Tibial nerve (tissue), 4 donors: ENCODE results near the gene LCN12.
A peak's percentile ranks its signal among the peaks of the same experiment; 100 is the strongest.

Experiments
- CTCF ChIP-seq, 5 experiments: fragments of 200-600 bp in 3 of 5; fragments of 450-650 bp in 2 of 5; sonication (generic) in 3 of 5; IDR thresholded peaks; one replicate each; pipeline ENCODE4 v1.5.1; 2016 to 2019; ENCODE audit warnings: antibody characterized with exemption in 5 of 5, mild to moderate bottlenecking in 3 of 5, moderate library complexity in 2 of 5
- EP300 ChIP-seq, 2 donors: sonication (generic); formaldehyde crosslinking; IDR thresholded peaks; one replicate each; pipeline ENCODE4 v1.6.1; 2017; ENCODE audit warnings: antibody characterized with exemption in 2 of 2, mild to moderate bottlenecking in 1 of 2
- POLR2A ChIP-seq, 2 donors: fragments of 450-650 bp; IDR thresholded peaks; one replicate each; pipeline ENCODE4 v1.6.1; 2017; ENCODE audit warnings: antibody characterized with exemption in 2 of 2, mild to moderate bottlenecking in 2 of 2, moderate library complexity in 2 of 2

- TF ChIP-seq CTCF (IDR thresholded peaks at IDR 0.05) (no peak), POLR2A (IDR thresholded peaks at IDR 0.05) (no peak), EP300 (IDR thresholded peaks at IDR 0.05) (peak; percentile 14 to 33)
Measured at GRCh38 chr9:136965771-136966484, 13.9 kb downstream of the LCN12 start.
